Right cardiac atrium (tissue), 5 donors: ENCODE measurements around the gene CLIC6. TPM values are rescaled to one million over a fixed set of nuclear protein-coding genes. Genes with fewer than 3 reads are reported as not detected.

ENCODE experiments used
- ATAC-seq, 2 donors: fragments of 200-7000 bp; cut with Tn5 transposase; one replicate each; pipeline versions ENCODE4 v1.8.0 to v1.9.1; 2020; ENCODE audit warnings: moderate library complexity in 2 of 2, mild to moderate bottlenecking in 1 of 2
- DNase-seq, 3 donors: peaks; one replicate each; pipeline ENCODE4 v3.0.0-alpha.2; 2020
- H3K27ac ChIP-seq: one replicate; pipeline ENCODE4 v1.5.1; 2013; ENCODE audit warnings: mild to moderate bottlenecking, low read length, control low read depth, moderate library complexity
- H3K27me3 ChIP-seq: one replicate; pipeline ENCODE4 v1.6.1; 2013; ENCODE audit not compliant: control insufficient read depth, insufficient read depth
- H3K4me1 ChIP-seq: one replicate; pipeline ENCODE4 v1.6.1; 2013; ENCODE audit warnings: low read length; ENCODE audit not compliant: control insufficient read depth, insufficient read depth
- H3K4me3 ChIP-seq: one replicate; pipeline ENCODE4 v1.5.1; 2013; ENCODE audit warnings: low read length, control low read depth
- H3K9me3 ChIP-seq: one replicate; pipeline ENCODE4 v1.6.1; 2013; ENCODE audit warnings: low read length; ENCODE audit not compliant: control insufficient read depth
- WGBS: extraction: QIAGEN DNeasy Blood & Tissue Kit; methylation state at CpG from one replicate; pipeline ENCODE4 v1.1.7; 2013; 5-methylcytosine and 5-hydroxymethylcytosine counted together
- intact Hi-C, 4 donors: fragments of 100-400 bp; cut with DNase I; formaldehyde crosslinking; loops; one replicate each; pipeline versions ENCODE4 v1.11.0 to v1.14.0; 2022 to 2023
- polyA plus RNA-seq: library from polyadenylated mRNA; stranded (reverse); fragments of 200-250 nt; gene quantifications from one replicate; pipeline ENCODE4 v1.2.3, GENCODE V29; 2013
- total RNA-seq, 4 donors: library from RNA; stranded (reverse); fragmentation: NEBNext Ultra II Directional; extraction: Animal tissue kit (Norgen Biotek cat#: 25700); gene quantifications; one replicate each; pipeline ENCODE4 v1.2.1, GENCODE V29; 2021
- donor health status: healthy with polysubstance abuse.
- donor health status: DM: no; HTN: yes; CAD: no.
- donor health status: DM: no; HTN: no; CAD: no.
- donor health status: DM: no; HTN: yes; CAD: no; lungs with severe emphysema.
- donor health status: DM: yes; HTN: yes; CAD: no.

Gene CLIC6
- total and polyA plus RNA-seq, 5 donors = 6.1 to 13.7 (median 12.6) TPM

GRCh38 chr21:34679051-34679450 is 10.3 kb downstream of the CLIC6 start:
- WGBS = 51% methylated on average over 5 of the region's 5 CpGs
- H3K4me1 ChIP-seq = no peaks in the 10 kb centered on the region
- intact Hi-C loops = no loop called here
- no peaks in the 10 kb centered on the region for H3K9me3 ChIP-seq
- no peak overlapping the region for H3K4me3 ChIP-seq
- ATAC-seq = no peak
- no peak overlapping the region for H3K27ac ChIP-seq
- no peak for DNase-seq
- no peaks in the 10 kb centered on the region for H3K27me3 ChIP-seq

DNA sequence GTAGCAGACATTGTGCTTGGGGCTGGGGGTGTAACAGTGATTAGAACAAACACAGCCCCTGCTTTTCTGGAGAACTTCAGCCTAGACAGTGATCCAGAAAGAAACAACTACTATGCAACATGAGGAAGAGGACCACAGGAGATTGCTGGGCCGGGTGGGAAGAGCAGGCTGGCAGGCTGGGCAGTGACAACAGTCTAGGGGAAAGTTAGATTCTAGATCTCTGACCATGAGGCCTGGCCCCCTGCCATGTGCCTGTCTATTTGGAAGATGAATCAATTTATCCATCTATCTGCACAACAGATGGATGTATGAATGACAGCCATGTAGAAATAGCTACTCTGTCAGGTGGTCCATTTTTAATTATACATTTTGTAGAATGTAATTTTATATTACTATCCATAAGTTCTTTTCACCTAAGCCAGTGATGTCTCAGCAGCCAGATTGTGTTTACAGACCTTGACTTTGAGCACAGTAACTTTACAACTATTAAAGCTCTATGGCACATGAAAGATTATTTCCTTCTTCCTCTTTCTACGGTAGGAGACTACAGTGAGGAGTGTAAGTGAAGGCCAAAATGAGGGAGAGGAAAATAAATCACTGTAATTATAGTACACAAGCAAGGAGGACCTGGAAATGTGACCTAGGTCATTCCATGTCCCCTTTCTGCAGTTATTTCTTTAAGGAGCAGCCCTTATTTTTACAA is 15.5 kb downstream of the CLIC6 start:
- ATAC-seq = no peak
- Histone ChIP-seq H3K9me3 (no peaks in the 10 kb centered on the region), H3K4me1 (no peaks in the 10 kb centered on the region), H3K4me3 (no peak overlapping the region), H3K27me3 (no peaks in the 10 kb centered on the region), H3K27ac (no peak overlapping the region)
- intact Hi-C loops = no loop called here
- 66% methylated on average over 2 of the region's 2 CpGs for WGBS
- DNase-seq = no peak

DNA sequence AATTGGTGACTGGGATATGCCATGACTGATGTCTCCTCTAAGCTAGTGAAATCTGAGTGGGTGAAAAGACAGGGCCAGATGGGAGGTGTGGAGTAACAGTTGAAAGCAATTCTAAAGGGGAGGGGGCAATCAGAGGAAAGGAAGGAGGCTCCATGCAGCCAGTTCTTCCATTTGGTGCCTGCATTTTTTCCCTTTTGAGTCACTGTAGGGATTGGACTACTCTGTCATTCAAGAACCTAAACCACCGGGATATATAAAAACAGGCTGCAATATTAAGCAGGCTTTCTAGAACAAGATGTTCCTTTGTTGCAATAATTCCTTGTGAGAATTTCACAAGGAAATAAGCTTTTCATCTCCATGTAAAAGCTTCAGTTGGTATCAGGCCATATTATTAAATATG is 18.3 kb downstream of the CLIC6 start:
- no peaks in the 10 kb centered on the region for H3K4me1 ChIP-seq
- no peaks in the 10 kb centered on the region for H3K9me3 ChIP-seq
- intact Hi-C loops = no loop called here
- no peak for ATAC-seq
- H3K27me3 ChIP-seq = no peaks in the 10 kb centered on the region
- WGBS = 58% methylated on average over 1 of the region's 1 CpG
- no peak overlapping the region for H3K27ac ChIP-seq
- H3K4me3 ChIP-seq = no peak overlapping the region
- no peak for DNase-seq

DNA sequence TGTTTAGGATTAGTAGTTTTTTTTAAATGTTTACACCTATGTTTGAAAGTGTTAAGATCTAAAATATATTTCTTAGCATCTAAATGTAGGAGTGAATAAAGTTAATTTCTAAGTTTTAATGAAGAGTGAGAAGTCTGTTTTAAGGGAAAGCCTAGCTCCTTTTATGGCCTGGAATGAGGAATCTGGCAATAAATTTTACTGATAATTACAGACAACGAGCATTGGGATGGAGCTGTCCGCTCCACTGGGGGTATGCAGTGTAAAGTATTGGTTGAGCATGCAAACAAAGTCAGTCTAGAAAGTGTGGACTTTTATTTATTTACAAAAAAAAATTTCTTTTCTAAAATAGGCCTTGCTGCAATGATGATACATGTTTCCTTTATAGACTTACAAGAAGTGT is 19.0 kb downstream of the CLIC6 start:
- WGBS = 79% methylated on average over 2 of the region's 2 CpGs

GRCh38 chr21:34688145-34688544 is 19.4 kb downstream of the CLIC6 start:
- intact Hi-C loops = no loop called here
- DNase-seq (peak in 1 of 3 donors; percentile 64), ATAC-seq (no peak)
- no peaks in the 10 kb centered on the region for H3K27me3 ChIP-seq
- 53% methylated on average over 16 of the region's 16 CpGs for WGBS
- H3K4me3 ChIP-seq = no peak overlapping the region
- H3K27ac ChIP-seq = no peak overlapping the region
- H3K4me1 ChIP-seq = no peaks in the 10 kb centered on the region
- no peaks in the 10 kb centered on the region for H3K9me3 ChIP-seq

More for the DNA sequence above, 19.0 kb downstream of the CLIC6 start:
- H3K4me3 ChIP-seq = no peak overlapping the region
- DNase-seq (no peak), ATAC-seq (no peak)
- intact Hi-C loops = no loop called here
- no peaks in the 10 kb centered on the region for H3K27me3 ChIP-seq
- no peak overlapping the region for H3K27ac ChIP-seq
- no peaks in the 10 kb centered on the region for H3K9me3 ChIP-seq
- H3K4me1 ChIP-seq = no peaks in the 10 kb centered on the region

DNA sequence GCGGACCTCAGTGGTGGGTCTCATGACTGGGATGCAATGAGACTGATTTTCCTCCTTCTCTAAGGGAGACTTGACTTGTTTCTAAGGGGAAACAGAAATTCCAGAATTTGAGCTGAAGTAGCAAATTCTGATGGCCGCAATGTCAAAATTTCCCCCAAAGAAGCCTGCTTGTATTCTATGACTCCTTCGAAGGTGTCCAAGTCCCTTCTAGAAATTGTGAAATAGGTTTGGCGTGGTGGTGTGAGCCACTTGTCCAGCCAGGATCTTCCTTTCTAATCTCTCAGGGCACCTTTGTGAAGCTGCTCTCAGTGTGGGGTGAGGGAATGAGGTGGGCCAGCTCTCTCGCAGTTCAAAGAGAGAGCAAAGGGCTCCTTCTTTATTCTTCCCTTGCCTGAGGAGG is 19.9 kb downstream of the CLIC6 start:
- intact Hi-C loops = no loop called here
- WGBS = 90% methylated on average over 5 of the region's 5 CpGs
- no peaks in the 10 kb centered on the region for H3K27me3 ChIP-seq
- DNase-seq = no peak
- H3K27ac ChIP-seq = no peak overlapping the region
- no peaks in the 10 kb centered on the region for H3K4me1 ChIP-seq
- H3K9me3 ChIP-seq = no peaks in the 10 kb centered on the region
- no peak for ATAC-seq
- no peak overlapping the region for H3K4me3 ChIP-seq

DNA sequence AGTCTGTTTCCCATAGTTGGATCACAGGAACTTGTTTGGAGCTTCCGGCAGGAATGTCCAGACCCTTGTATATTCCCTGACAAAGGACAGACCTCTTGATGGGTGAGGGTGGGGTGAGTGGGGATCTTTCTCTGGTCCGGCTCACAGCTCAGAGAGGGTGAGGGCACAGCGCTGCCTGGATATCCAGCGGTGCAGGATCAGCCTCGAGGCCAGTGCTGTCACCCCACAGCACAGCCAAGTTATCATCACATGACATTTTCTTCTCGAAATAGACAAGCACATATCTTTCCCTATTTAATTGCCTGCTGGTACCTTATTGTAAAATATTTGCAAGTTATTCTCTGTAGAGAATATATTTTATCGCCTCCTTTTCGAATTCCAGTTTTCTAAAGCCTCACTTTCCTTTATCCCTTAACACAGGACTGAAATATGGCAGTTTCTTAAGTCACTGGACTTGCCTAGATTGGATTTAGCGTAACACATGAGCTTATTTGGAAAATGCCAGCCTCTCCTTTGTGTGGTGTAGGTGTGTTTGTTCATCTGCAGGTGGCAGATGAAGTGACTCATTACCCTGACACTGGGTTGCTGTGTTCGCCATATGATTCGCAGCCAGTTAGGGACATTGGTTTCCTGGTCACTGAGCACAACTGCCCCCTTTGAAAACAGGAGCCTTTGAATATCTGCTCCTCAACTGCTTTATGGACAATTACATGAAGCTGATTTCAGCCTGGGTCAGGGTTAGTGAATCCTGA is 21.4 kb downstream of the CLIC6 start:
- ATAC-seq = peak; percentile 58
- H3K4me1 ChIP-seq = no peaks in the 10 kb centered on the region
- no peak overlapping the region for H3K4me3 ChIP-seq
- no peak overlapping the region for H3K27ac ChIP-seq
- DNase-seq = no peak
- intact Hi-C loops = loop anchor here in 1 of 4 donors (10.0 kb wide), 1 partner anchor 1335 kb away; no protein-coding TSS in a partner anchor
- no peaks in the 10 kb centered on the region for H3K9me3 ChIP-seq
- no peaks in the 10 kb centered on the region for H3K27me3 ChIP-seq
- WGBS = 52% methylated on average over 11 of the region's 11 CpGs

- intact Hi-C loops = loop anchor here in 1 of 4 donors (10.0 kb wide), 1 partner anchor 1334 kb away; no protein-coding TSS in a partner anchor
- DNase-seq (no peak), ATAC-seq (no peak)
- 60% methylated on average over 2 of the region's 2 CpGs for WGBS
- Histone ChIP-seq H3K4me3 (no peak overlapping the region), H3K27ac (no peak overlapping the region), H3K9me3 (no peaks in the 10 kb centered on the region), H3K27me3 (no peaks in the 10 kb centered on the region), H3K4me1 (no peaks in the 10 kb centered on the region)
These were observed 22.0 kb downstream of the CLIC6 start for GRCh38 chr21:34690793-34691175.

DNA sequence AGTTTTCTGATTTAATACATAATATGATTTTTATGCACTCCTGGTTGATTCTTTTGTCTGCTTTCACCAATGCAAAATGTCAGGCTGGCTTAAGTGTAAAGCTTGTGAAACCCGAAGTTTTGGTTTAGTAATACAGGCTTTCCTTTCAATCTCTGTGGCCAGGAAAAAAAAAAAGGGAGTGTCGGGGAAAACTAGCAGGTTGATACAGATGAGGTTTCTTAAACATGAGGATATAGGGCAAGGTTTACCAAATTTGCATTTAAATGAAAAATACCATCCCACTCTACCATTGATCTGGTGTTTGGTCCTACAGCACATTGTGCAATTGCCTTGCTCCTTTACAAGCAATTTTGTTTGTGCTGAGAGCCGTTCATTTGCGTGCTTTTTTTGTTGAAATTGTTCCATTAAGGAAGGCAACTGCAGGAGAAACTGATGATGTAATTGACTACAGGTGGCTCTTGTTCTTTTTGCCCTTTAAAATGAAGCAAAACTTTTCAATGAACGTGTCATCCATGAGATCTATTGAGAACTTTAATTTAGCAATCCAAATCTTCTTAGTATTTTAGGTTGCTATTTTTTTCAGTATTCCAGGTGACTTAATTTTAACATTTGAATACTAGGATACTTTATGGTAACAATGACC is 22.7 kb downstream of the CLIC6 start:
- intact Hi-C loops = loop anchor here in 1 of 4 donors (10.0 kb wide), 1 partner anchor 1333 kb away; no protein-coding TSS in a partner anchor
- H3K27ac ChIP-seq = no peak overlapping the region
- no peaks in the 10 kb centered on the region for H3K9me3 ChIP-seq
- WGBS = 77% methylated on average over 5 of the region's 5 CpGs
- DNase-seq (no peak), ATAC-seq (no peak)
- no peaks in the 10 kb centered on the region for H3K27me3 ChIP-seq
- H3K4me1 ChIP-seq = no peaks in the 10 kb centered on the region
- H3K4me3 ChIP-seq = no peak overlapping the region

- ATAC-seq (no peak), DNase-seq (no peak)
- Histone ChIP-seq H3K4me3 (no peak overlapping the region), H3K9me3 (no peaks in the 10 kb centered on the region), H3K27ac (no peak overlapping the region), H3K4me1 (no peaks in the 10 kb centered on the region), H3K27me3 (no peaks in the 10 kb centered on the region)
- intact Hi-C loops = loop anchor here in 1 of 4 donors (10.0 kb wide), 1 partner anchor 1332 kb away; no protein-coding TSS in a partner anchor
- WGBS = 75% methylated on average over 2 of the region's 2 CpGs
These were observed 23.7 kb downstream of the CLIC6 start for GRCh38 chr21:34692458-34693020.
